ENCODE results near the gene ZSWIM1. TPM values are rescaled to one million over a fixed set of nuclear protein-coding genes. Genes with fewer than 3 reads are reported as not detected.
A peak's percentile ranks its signal among the peaks of the same experiment; 100 is the strongest.

ZSWIM1 gene
- total and polyA plus RNA-seq, 2 of the 13 experiments (the other 11 are each of a cell fraction or from before 2014, with no cell fraction given): 9.5 to 11.7 TPM

DNA sequence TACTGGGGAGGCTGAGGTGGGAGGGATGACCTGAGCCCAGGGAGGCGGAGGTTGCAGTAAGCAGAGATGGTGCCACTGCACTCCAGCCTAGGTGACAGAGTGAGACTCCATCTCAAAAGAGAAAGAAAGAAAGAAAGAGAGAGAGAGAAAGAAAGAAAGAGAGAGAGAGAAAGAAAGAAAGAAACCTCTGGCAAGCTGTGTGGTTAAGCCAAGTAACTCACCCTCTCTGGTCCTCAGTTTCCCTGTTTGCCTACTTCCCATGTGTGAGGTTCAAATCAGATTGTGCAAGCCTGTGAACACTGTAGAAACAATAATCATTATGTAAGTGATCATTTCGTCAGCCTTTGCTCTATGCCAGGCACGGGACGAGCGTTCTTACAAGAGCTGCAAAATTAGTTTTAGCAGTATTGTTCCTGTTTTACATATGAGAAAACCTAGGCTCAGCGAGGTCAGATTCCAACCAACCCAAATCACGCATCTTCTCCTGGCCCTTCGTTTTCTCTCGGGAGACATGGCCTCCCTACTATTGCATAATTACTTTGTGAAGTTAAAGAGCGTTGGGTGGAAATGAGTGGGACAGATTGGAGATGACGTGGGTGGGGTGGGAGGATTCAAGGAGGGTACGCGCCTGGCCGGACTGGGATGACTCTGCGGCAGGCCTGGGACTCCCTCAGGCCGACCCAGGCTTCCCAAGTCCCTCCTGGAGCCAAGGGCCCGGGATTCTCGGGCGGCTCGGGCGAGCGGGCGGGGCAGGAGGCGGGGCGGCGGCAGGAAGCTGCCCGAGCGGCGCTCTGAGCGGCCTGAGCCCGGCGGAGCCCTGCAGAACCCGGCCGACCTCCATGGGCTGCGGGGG, 47.8 kb upstream of the ZSWIM1 start, which contains the start of gene SNX21 (continued):
- TF ChIP-seq ZNF33B (CRISPR knock-in tag; IDR thresholded peaks at IDR 0.05) (0 out of 2 replicates have a peak, but pooled peaks have one; percentile 20), HES4 (CRISPR knock-in tag; IDR thresholded peaks at IDR 0.05; ENCODE audit: borderline replicate concordance) (peak; percentile 12; the same call in 1 of the 2 replicates), ZNF20 (CRISPR knock-in tag; IDR thresholded peaks at IDR 0.05) (peak; percentile 75; the same call in 1 of the 2 replicates), NFYC (CRISPR knock-in tag; IDR thresholded peaks at IDR 0.05) (no peak), SUZ12 (IDR thresholded peaks at IDR 0.05; ENCODE audit: low read depth, low read length) (no peak), RARG (CRISPR knock-in tag; IDR thresholded peaks at IDR 0.05; ENCODE audit: low read depth) (0 out of 2 replicates have a peak, but pooled peaks have one; percentile 9), HMG20A (CRISPR knock-in tag; IDR thresholded peaks at IDR 0.05; ENCODE audit: borderline replicate concordance) (peak; percentile 30; the same call in 1 of the 2 replicates)
- TF ChIP-seq, protein P1, sequence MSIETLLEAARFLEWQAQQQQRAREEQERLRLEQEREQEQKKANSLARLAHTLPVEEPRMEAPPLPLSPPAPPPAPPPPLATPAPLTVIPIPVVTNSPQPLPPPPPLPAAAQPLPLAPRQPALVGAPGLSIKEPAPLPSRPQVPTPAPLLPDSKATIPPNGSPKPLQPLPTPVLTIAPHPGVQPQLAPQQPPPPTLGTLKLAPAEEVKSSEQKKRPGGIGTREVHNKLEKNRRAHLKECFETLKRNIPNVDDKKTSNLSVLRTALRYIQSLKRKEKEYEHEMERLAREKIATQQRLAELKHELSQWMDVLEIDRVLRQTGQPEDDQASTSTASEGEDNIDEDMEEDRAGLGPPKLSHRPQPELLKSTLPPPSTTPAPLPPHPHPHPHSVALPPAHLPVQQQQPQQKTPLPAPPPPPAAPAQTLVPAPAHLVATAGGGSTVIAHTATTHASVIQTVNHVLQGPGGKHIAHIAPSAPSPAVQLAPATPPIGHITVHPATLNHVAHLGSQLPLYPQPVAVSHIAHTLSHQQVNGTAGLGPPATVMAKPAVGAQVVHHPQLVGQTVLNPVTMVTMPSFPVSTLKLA (IDR thresholded peaks at IDR 0.05): no peak
- TF ChIP-seq, protein P2, sequence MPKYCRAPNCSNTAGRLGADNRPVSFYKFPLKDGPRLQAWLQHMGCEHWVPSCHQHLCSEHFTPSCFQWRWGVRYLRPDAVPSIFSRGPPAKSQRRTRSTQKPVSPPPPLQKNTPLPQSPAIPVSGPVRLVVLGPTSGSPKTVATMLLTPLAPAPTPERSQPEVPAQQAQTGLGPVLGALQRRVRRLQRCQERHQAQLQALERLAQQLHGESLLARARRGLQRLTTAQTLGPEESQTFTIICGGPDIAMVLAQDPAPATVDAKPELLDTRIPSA (CRISPR knock-in tag; IDR thresholded peaks at IDR 0.05; ENCODE audit: borderline replicate concordance): no peak
- TF ChIP-seq, protein P3, sequence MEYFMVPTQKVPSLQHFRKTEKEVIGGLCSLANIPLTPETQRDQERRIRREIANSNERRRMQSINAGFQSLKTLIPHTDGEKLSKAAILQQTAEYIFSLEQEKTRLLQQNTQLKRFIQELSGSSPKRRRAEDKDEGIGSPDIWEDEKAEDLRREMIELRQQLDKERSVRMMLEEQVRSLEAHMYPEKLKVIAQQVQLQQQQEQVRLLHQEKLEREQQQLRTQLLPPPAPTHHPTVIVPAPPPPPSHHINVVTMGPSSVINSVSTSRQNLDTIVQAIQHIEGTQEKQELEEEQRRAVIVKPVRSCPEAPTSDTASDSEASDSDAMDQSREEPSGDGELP (IDR thresholded peaks at IDR 0.05; ENCODE audit: borderline replicate concordance, low read depth): no peak
- TF ChIP-seq, protein P4, sequence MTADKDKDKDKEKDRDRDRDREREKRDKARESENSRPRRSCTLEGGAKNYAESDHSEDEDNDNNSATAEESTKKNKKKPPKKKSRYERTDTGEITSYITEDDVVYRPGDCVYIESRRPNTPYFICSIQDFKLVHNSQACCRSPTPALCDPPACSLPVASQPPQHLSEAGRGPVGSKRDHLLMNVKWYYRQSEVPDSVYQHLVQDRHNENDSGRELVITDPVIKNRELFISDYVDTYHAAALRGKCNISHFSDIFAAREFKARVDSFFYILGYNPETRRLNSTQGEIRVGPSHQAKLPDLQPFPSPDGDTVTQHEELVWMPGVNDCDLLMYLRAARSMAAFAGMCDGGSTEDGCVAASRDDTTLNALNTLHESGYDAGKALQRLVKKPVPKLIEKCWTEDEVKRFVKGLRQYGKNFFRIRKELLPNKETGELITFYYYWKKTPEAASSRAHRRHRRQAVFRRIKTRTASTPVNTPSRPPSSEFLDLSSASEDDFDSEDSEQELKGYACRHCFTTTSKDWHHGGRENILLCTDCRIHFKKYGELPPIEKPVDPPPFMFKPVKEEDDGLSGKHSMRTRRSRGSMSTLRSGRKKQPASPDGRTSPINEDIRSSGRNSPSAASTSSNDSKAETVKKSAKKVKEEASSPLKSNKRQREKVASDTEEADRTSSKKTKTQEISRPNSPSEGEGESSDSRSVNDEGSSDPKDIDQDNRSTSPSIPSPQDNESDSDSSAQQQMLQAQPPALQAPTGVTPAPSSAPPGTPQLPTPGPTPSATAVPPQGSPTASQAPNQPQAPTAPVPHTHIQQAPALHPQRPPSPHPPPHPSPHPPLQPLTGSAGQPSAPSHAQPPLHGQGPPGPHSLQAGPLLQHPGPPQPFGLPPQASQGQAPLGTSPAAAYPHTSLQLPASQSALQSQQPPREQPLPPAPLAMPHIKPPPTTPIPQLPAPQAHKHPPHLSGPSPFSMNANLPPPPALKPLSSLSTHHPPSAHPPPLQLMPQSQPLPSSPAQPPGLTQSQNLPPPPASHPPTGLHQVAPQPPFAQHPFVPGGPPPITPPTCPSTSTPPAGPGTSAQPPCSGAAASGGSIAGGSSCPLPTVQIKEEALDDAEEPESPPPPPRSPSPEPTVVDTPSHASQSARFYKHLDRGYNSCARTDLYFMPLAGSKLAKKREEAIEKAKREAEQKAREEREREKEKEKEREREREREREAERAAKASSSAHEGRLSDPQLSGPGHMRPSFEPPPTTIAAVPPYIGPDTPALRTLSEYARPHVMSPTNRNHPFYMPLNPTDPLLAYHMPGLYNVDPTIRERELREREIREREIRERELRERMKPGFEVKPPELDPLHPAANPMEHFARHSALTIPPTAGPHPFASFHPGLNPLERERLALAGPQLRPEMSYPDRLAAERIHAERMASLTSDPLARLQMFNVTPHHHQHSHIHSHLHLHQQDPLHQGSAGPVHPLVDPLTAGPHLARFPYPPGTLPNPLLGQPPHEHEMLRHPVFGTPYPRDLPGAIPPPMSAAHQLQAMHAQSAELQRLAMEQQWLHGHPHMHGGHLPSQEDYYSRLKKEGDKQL (CRISPR knock-in tag; IDR thresholded peaks at IDR 0.05; ENCODE audit: low read depth): no peak
- TF ChIP-seq, protein P5, sequence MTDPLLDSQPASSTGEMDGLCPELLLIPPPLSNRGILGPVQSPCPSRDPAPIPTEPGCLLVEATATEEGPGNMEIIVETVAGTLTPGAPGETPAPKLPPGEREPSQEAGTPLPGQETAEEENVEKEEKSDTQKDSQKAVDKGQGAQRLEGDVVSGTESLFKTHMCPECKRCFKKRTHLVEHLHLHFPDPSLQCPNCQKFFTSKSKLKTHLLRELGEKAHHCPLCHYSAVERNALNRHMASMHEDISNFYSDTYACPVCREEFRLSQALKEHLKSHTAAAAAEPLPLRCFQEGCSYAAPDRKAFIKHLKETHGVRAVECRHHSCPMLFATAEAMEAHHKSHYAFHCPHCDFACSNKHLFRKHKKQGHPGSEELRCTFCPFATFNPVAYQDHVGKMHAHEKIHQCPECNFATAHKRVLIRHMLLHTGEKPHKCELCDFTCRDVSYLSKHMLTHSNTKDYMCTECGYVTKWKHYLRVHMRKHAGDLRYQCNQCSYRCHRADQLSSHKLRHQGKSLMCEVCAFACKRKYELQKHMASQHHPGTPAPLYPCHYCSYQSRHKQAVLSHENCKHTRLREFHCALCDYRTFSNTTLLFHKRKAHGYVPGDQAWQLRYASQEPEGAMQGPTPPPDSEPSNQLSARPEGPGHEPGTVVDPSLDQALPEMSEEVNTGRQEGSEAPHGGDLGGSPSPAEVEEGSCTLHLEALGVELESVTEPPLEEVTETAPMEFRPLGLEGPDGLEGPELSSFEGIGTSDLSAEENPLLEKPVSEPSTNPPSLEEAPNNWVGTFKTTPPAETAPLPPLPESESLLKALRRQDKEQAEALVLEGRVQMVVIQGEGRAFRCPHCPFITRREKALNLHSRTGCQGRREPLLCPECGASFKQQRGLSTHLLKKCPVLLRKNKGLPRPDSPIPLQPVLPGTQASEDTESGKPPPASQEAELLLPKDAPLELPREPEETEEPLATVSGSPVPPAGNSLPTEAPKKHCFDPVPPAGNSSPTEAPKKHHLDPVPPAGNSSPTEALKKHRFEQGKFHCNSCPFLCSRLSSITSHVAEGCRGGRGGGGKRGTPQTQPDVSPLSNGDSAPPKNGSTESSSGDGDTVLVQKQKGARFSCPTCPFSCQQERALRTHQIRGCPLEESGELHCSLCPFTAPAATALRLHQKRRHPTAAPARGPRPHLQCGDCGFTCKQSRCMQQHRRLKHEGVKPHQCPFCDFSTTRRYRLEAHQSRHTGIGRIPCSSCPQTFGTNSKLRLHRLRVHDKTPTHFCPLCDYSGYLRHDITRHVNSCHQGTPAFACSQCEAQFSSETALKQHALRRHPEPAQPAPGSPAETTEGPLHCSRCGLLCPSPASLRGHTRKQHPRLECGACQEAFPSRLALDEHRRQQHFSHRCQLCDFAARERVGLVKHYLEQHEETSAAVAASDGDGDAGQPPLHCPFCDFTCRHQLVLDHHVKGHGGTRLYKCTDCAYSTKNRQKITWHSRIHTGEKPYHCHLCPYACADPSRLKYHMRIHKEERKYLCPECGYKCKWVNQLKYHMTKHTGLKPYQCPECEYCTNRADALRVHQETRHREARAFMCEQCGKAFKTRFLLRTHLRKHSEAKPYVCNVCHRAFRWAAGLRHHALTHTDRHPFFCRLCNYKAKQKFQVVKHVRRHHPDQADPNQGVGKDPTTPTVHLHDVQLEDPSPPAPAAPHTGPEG (CRISPR knock-in tag; IDR thresholded peaks at IDR 0.05): peak; percentile 69; the same call in 1 of the 2 replicates
